HFFc6 (cell line): ENCODE measurements around the gene ANOS1. TPM values are rescaled to one million over a fixed set of nuclear protein-coding genes. Genes with fewer than 3 reads are reported as not detected.

ENCODE experiments used
- DNase-seq: peaks from one replicate; pipeline ENCODE4 v3.0.0-alpha.2; 2018
- H3K27ac Mint-ChIP-seq: 2 replicates; pipeline ENCODE4 v1.8.0; 2020; ENCODE audit warnings: mild to moderate bottlenecking, mixed read lengths
- H3K27me3 Mint-ChIP-seq: 2 replicates; pipeline ENCODE4 v1.8.0; 2021; ENCODE audit warnings: mild to moderate bottlenecking, moderate library complexity, mixed read lengths; ENCODE audit not compliant: insufficient read depth
- H3K36me3 Mint-ChIP-seq: 2 replicates; pipeline ENCODE4 v1.8.0; 2021; ENCODE audit warnings: low read depth, mixed read lengths
- H3K4me1 Mint-ChIP-seq: 2 replicates; pipeline ENCODE4 v1.8.0; 2020; ENCODE audit warnings: low read depth, mixed read lengths
- H3K4me3 Mint-ChIP-seq: 2 replicates; pipeline ENCODE4 v1.8.0; 2020; ENCODE audit warnings: mild to moderate bottlenecking, moderate library complexity, mixed read lengths
- H3K9me3 Mint-ChIP-seq: 2 replicates; pipeline ENCODE4 v1.8.0; 2020; ENCODE audit warnings: mild to moderate bottlenecking, mixed read lengths
- CTCF ChIP-seq: fragments of 200-600 bp; sonication (generic); IDR thresholded peaks from 2 replicates; pipeline ENCODE4 v1.5.0; 2021; ENCODE audit warnings: antibody characterized with exemption, mild to moderate bottlenecking
- total RNA-seq, 6 experiments: library from RNA; stranded (reverse); fragmentation: NEBNext Ultra II Directional; extraction: Animal tissue kit (Norgen Biotek cat#: 25700); gene quantifications; 2 replicates in 1 of 6; 3 replicates in 5 of 6; pipeline ENCODE4 v1.2.3, GENCODE V29; 2021

The ANOS1 gene
- total RNA-seq, 6 experiments from 2014 or later = 0.02 to 0.12 (median 0.07) TPM; not detected in 3

DNA sequence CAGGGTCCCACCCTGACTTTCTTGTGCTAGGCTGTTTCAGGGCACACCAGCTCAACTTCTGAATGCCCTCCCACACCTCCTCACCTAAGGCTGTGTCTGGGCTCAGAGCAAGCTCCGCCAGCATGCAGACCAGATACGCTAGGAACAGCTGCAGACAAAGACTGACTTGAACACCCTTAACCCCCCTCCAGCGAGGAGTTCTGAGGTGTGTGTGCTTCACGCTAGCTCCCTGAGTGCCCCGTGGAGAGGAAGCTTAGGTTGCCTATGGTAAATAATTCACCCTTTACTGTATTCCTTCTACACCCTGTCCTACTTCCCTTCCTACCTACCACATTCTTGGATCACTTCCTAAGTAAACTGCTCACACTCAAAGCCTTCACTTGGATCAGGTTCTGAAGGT lies 152.3 kb downstream of the ANOS1 start:
- TF ChIP-seq CTCF = no peak
- Mint-ChIP-seq H3K4me3 (no peak overlapping the region), H3K36me3 (no peaks in the 10 kb centered on the region), H3K27me3 (no peaks in the 10 kb centered on the region), H3K27ac (no peak overlapping the region), H3K9me3 (peaks cover 7% of the 10 kb centered on the region), H3K4me1 (no peaks in the 10 kb centered on the region)
- DNase-seq = no peak

DNA sequence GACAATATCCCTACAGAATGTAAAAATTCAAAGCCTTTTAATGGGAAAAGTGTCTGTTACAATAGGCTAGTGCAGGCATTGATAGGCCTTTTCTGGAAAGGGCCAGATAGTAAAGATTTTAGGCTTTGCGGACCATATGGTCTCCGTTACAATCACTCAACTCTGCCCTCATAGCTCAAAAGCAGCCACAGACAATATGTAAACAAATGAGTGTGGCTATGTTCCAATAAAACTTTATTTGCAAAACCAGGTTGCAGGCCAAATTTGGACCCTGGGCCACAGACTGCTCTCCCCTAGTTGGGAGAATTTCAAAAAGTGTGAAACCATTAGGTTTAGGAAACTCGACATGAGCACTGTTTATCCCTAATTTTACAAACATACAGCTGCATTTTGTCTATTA lies 155.1 kb downstream of the ANOS1 start:
- Mint-ChIP-seq H3K27me3 (no peaks in the 10 kb centered on the region), H3K4me1 (no peaks in the 10 kb centered on the region), H3K9me3 (peaks cover under 1% of the 10 kb centered on the region; the same call in 1 of the 2 replicates), H3K27ac (no peak overlapping the region), H3K36me3 (no peaks in the 10 kb centered on the region), H3K4me3 (no peak overlapping the region)
- TF ChIP-seq CTCF = no peak
- DNase-seq = no peak

DNA sequence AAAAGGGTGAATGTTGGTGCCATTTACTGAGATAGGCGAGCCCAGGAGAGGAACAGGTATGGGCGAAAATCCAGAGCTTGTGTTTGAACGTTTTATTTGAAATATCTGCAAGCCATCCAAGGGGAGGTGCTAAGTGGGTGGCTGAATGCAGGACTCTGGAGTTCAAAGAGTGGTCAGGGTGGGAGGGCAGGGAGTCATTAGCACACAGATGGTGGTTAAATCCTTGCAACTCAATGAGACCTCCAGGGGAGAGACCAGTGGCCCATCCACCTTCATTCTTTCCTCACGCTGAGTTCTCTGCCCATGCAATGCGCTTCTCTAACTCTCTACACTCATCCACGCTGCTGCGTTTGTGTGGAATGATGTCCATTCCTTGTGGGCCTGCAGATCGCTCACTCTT lies 166.2 kb downstream of the ANOS1 start:
- TF ChIP-seq CTCF = no peak
- H3K4me1 Mint-ChIP-seq = no peaks in the 10 kb centered on the region
- H3K9me3 Mint-ChIP-seq = peaks cover 9% of the 10 kb centered on the region
- no peak for DNase-seq
- H3K4me3 Mint-ChIP-seq = no peak overlapping the region
- no peaks in the 10 kb centered on the region for H3K36me3 Mint-ChIP-seq
- H3K27me3 Mint-ChIP-seq = no peaks in the 10 kb centered on the region
- H3K27ac Mint-ChIP-seq = no peak overlapping the region

DNA sequence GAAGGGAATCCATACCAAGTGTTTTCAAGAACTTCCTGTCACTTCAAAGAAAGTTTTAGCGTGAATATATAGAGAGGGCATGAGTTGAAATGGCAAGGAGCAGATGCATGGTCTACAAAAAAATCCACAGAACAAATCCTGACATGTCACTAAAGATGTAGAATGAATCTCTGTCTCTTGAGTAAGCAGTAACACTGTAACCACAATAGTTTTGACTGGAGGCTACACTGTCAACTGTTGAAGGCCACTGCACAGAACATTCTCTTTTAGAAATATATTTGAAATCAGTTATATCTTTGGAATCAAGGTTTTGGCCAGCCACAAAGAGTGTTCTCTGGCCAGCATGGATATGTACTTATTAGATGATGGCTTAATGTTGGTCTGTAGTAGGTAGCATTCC lies 183.5 kb downstream of the ANOS1 start:
- Mint-ChIP-seq H3K27me3 (peaks cover 2% of the 10 kb centered on the region; the same call in 1 of the 2 replicates), H3K4me1 (no peaks in the 10 kb centered on the region), H3K4me3 (no peak overlapping the region), H3K9me3 (peaks cover 9% of the 10 kb centered on the region; the same call in 1 of the 2 replicates), H3K27ac (no peak overlapping the region), H3K36me3 (no peaks in the 10 kb centered on the region)
- no peak for DNase-seq
- no peak for TF ChIP-seq CTCF

GRCh38 chrX:8546715-8547114 lies 185.2 kb downstream of the ANOS1 start:
- Mint-ChIP-seq H3K9me3 (peaks cover 9% of the 10 kb centered on the region; the same call in 1 of the 2 replicates), H3K27ac (no peak overlapping the region), H3K4me3 (no peak overlapping the region), H3K4me1 (no peaks in the 10 kb centered on the region), H3K36me3 (no peaks in the 10 kb centered on the region), H3K27me3 (peaks cover 2% of the 10 kb centered on the region; the same call in 1 of the 2 replicates)
- DNase-seq = no peak
- no peak for TF ChIP-seq CTCF

DNA sequence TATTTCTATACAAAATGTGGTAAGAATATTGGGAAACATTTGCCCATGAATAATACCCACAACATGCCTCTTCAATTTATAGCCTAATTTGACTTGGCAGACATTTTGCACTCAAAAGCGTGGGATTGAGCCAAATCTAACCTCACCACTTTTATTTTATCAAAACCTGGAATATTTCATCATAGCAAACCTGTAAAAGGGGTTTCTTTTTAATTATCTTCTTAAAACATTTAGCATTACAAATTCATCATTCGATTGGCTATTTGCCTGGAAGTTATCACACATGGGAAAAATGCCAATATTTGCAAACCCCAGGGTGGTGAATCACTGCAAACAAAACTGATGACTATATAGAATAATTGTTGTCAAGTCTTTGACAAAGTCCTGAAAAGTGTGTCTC lies 211.1 kb downstream of the ANOS1 start:
- Mint-ChIP-seq H3K36me3 (no peaks in the 10 kb centered on the region), H3K9me3 (peaks cover 2% of the 10 kb centered on the region; the same call in 1 of the 2 replicates), H3K27ac (no peak overlapping the region), H3K4me3 (no peak overlapping the region), H3K27me3 (no peaks in the 10 kb centered on the region), H3K4me1 (no peaks in the 10 kb centered on the region)
- DNase-seq = no peak
- no peak for TF ChIP-seq CTCF
